SK-MEL-5 (cell line): ENCODE results near the gene FGGY. TPM values are rescaled to one million over a fixed set of nuclear protein-coding genes. Genes with fewer than 3 reads are reported as not detected.
"Not testable (repeated sequence)": the region's sequence is repeated elsewhere in the genome, so short reads cannot be mapped to it uniquely, and the experiment has no call there.

Experiments
- DNase-seq: peaks from one replicate; pipeline ENCODE4 v3.0.0-alpha.2; 2016; ENCODE audit warnings: low read depth, low spot score
- in situ Hi-C: cut with HindIII; loops from 2 replicates; pipeline ENCODE4 v1.10.0; 2016; ENCODE audit warnings: low sequenced_read_pairs, high pct_unique_total_duplicates, low pct_unique_long_range_greater_than_20kb
- total RNA-seq: library from RNA; depleted of rRNA; stranded (reverse); fragments of >200 nt; shearing (Covaris generic); gene quantifications from 2 replicates; pipeline ENCODE4 v1.2.3, GENCODE V29; 2014

Gene FGGY
- total RNA-seq, 1 experiment from 2014 or later, result 12.0 TPM

GRCh38 chr1:59522925-59523505 lies 226.1 kb downstream of the FGGY start:
- in situ Hi-C loops, result no loop called here

GRCh38 chr1:59523745-59524450 lies 227.0 kb downstream of the FGGY start:
- in situ Hi-C loops, result no loop called here

More at GRCh38 chr1:59522925-59523505, 226.1 kb downstream of the FGGY start:
- no peak for DNase-seq

GRCh38 chr1:59526240-59526639 lies 229.3 kb downstream of the FGGY start:
- DNase-seq, result no peak
- in situ Hi-C loops, result no loop called here

More at GRCh38 chr1:59523745-59524450, 227.0 kb downstream of the FGGY start:
- no peak for DNase-seq

DNA sequence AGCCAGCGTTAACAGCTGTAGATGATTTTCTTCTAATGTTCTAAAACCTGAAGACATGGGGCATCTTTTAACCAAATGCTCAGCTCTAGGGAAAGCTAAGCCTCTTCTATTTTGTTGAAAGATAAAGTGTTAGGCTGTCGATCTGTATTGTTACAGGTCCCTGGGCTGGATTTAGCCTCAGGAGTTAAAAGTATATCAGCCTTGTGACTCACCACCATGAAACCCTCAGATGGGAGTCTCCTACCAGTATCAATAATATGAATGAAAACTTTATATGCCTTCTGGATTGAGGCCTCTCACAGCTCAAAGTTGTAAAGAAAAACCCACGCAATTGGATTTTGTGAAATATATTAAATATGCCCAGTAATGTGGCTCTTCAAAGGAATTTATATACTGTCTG lies 231.6 kb downstream of the FGGY start:
- no peak for DNase-seq
- in situ Hi-C loops, result no loop called here

GRCh38 chr1:59528900-59529299 lies 232.0 kb downstream of the FGGY start:
- DNase-seq, result no peak
- in situ Hi-C loops, result no loop called here

DNA sequence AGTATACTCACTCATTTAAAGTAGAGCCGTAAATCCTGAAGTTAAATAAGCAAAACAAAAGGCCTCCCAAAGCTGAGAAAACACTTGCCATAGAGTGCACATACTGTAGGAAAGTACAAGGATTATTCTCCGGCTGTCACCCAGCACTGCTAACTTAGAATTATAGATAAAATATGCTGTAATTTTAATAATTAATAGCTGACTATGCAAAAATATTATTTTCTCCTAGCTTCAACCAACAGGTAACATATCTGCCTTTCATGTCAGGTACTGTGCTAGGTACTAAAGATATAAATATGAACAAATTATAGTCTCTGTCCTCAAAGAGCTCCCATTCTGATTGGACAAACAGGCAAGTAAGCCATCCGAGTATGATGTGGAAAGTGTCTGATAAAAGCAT lies 233.2 kb downstream of the FGGY start:
- no peak for DNase-seq
- in situ Hi-C loops, result no loop called here

GRCh38 chr1:59532102-59532501 lies 235.2 kb downstream of the FGGY start:
- DNase-seq, result no peak
- in situ Hi-C loops, result no loop called here

DNA sequence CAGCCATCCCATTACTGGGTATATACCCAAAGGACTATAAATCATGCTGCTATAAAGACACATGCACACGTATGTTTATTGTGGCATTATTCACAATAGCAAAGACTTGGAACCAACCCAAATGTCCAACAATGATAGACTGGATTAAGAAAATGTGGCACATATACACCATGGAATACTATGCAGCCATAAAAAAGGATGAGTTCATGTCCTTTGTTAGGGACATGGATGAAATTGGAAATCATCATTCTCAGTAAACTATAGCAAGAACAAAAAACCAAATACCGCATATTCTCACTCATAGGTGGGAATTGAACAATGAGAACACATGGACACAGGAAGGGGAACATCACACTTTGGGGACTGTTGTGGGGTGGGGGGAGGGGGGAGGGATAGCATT lies 241.6 kb downstream of the FGGY start:
- DNase-seq, in situ Hi-C loops: not testable (repeated sequence)

DNA sequence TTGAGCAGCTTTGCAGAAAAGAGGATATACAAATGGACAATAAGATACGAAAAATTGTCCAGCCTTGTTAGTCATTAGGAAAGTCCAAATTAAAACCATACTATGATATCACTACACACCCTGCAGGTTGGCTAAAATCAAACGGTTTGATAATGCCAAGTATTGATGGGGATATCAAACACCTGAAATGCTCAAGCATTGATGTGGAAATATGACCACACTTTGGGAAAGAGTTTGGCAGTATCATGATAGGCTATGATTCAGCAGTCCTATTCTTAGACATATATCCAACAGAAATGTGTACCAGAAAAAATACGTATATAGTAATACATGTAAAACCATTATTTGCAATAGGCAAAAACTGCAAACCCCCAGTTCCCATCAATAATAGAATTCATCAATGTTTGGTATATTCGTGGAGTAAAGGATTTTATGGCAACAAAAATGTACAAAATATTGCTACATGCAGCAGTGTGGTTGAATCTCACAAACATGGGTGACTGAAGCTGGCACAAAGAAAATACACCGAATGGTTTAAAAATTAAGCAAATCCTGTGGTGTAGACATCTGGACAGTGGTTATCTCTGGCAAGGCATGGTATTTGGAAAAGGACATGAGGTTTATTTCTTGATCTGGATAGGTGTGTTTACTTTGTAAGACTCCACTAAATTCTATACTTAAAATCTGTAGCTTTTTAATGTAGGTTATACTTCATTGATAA lies 243.2 kb downstream of the FGGY start:
- in situ Hi-C loops, result no loop called here

DNA sequence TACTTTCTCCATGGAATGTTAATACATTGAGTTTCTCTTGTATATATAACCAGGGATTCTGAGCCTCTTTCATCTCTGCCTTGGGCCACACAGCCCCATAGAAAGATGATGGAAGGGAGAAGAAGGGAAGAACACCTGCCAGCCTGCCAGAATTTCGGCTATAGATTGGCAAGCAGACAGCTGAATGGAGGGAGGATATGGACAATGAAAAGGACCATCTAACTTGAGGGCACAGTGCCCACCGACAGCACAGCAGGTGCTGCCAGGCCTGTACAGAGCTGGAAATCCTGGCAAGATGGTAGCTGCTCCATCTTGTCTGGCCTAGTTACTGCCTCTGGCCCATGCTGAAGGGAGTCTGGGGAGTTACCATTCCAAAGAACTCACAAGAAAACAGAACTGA lies 244.3 kb downstream of the FGGY start:
- in situ Hi-C loops, result no loop called here
- DNase-seq, result no peak

More for the DNA sequence above, 243.2 kb downstream of the FGGY start:
- DNase-seq, result no peak

DNA sequence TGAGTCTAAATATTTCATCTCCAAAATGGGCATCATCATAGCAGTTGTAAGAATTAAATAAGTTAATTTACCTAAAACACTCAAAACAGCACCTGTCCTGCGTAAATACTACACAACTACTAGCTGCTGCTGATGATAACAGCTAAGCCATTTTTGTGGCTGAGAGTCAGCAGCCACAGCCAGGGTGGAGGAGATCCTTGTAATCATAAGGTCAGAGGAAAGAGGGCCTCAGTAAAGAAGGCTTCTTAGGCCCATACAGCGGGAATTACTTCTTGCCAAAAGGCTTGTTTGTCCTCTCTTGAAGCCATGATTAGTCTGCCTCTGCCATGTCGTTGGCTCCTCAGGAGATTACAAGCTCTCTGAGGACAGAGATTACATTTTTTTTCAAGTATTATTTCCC lies 245.0 kb downstream of the FGGY start:
- in situ Hi-C loops, result no loop called here
- DNase-seq, result no peak

DNA sequence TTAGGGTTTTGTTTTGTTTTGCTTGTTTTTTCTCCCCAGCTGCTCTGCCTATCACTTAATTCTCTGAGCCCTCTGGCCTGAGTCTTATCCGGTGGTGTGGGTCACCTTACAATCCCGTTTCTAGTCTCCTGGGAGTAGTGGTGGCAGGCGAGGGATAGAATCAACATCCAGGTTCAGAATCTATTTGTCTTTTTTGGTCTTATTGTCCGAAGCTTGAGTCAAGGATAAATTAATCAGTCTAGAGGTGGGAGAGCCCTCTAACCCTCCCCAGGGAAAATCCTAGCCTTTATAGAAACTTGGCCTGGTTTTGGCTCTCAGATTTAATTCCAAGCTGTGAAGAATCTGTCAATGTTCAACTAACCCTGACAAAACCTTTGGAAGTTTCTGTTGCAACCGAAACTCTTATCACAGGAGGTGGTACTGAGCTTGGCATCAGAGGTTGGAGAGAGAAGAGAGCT lies 246.3 kb downstream of the FGGY start:
- no peak for DNase-seq
- in situ Hi-C loops, result no loop called here

DNA sequence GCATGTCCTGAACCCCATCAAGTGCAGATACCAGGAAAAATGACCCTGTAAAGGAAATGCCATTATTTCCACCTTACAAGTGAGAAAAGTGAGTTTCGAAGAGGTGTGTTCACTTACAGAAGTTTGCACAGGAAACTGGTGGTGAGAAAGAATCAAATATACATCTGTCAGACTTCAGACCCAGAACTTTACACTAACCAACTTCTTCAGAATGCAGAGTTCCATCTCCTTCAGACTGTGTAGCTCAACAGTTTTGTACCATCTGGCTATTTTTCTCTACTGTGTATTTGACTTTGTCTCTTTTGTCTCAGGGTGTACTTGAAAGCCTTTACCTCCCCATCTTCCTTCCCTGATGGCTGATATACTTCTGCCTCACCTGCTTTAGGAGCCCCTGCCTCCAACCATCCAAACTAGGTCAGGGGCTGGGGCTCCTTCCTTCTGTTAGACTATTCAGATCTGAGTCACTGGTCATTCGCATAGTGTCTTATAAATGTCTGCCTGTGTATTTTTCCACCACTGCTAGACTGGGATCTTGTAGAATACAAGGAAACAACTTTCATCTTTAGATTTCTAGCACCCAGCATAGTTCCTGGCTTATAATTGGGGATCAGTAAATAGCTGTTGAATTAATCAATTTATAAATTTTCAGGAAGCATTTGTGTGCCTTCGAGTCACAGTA lies 247.9 kb downstream of the FGGY start:
- no peak for DNase-seq
- in situ Hi-C loops, result no loop called here

DNA sequence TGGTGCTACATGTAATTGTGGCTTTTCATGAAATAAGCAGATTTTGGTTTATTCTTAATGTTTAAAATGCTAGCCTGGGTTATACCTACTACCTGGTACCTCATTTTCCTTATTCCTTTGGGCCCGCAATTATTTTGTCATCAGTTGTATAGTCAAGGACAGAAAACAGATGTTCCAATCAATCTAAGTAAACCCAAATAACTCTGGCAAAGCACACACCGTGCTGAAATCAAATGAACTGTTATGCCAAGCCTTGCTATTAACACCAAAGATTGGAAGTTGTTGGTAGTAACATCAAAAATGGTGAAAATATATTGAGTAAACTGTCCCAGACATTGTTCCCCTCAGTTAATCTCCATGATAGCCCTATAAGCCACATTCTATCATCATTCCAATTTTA lies 248.9 kb downstream of the FGGY start:
- DNase-seq, result no peak
- in situ Hi-C loops, result no loop called here

GRCh38 chr1:59549066-59549837 lies 252.4 kb downstream of the FGGY start:
- no peak for DNase-seq
- in situ Hi-C loops, result no loop called here

DNA sequence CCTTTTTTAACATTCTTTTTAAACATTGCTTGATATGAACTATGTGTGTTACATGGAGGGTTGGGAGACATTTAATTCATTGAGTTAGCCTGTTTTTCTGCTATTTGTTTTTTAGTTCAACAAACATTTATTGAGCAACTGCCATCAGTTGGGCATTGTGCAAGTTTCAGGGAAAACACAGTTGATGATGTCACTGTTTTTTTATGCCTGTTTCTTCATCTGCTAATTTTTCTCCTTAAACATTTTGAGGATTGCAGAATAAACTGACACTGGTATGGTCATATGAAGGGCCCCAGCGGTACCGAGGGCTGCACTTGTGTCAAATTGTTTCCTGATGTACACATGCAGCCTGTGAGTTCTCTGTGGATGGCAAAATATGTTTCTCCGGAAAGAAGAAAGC lies 253.0 kb downstream of the FGGY start:
- in situ Hi-C loops, result no loop called here

GRCh38 chr1:59552007-59552406 lies 255.1 kb downstream of the FGGY start:
- in situ Hi-C loops, result no loop called here
- no peak for DNase-seq

More for the DNA sequence above, 253.0 kb downstream of the FGGY start:
- DNase-seq, result no peak
